Neutrophil (primary cell): ENCODE measurements around the gene ZBTB32.

Experiments used
- H3K27ac ChIP-seq: fragments of 200-600 bp; sonication (generic); 2 replicates; pipeline ENCODE4 v1.5.1; 2016; ENCODE audit warnings: mild to moderate bottlenecking, moderate library complexity
- H3K27me3 ChIP-seq: fragments of 200-600 bp; sonication (generic); 2 replicates; pipeline ENCODE4 v1.6.0; 2016; ENCODE audit warnings: mild to moderate bottlenecking
- H3K36me3 ChIP-seq: fragments of 200-600 bp; sonication (generic); 2 replicates; pipeline ENCODE4 v1.5.1; 2017
- H3K4me1 ChIP-seq, 2 experiments: fragments of 200-600 bp in 1 of 2; sonication (generic) in 1 of 2; 1 replicate in 1 of 2; 2 replicates in 1 of 2; pipeline versions ENCODE4 v1.5.1 to v1.6.1; 2013 to 2016; ENCODE audit warnings: low read depth in 1 of 2, low read length in 1 of 2, mild to moderate bottlenecking in 1 of 2, moderate library complexity in 1 of 2; ENCODE audit not compliant: control insufficient read depth in 1 of 2, insufficient read depth in 1 of 2
- H3K4me3 ChIP-seq, 2 experiments: fragments of 200-600 bp in 1 of 2; sonication (generic) in 1 of 2; 1 replicate in 1 of 2; 2 replicates in 1 of 2; pipeline ENCODE4 v1.5.1; 2013 to 2016; ENCODE audit warnings: low read depth in 1 of 2, low read length in 1 of 2, mild to moderate bottlenecking in 1 of 2, moderate library complexity in 1 of 2
- H3K9me3 ChIP-seq: fragments of 200-600 bp; sonication (generic); 2 replicates; pipeline ENCODE4 v1.5.1; 2016
- TF ChIP-seq, protein P1 (sequence below): fragments of 200-600 bp; sonication (generic); IDR thresholded peaks from 2 replicates; pipeline ENCODE4 v1.5.1; 2016; ENCODE audit warnings: antibody characterized with exemption

Gene ZBTB32

GRCh38 chr19:35748106-35749020 lies 44.0 kb downstream of the ZBTB32 start, which contains the start of gene LIN37:
TSS of gene LIN37 (plus strand) at chr19:35748576. CDS start at chr19:35748725, 149 bp downstream.
- Histone ChIP-seq H3K36me3 (peaks cover 16% of the 10 kb centered on the region), H3K4me1 (peaks cover 40 to 47% of the 10 kb centered on the region in 2 experiments), H3K4me3 (peak within 1 kb of the TSS; percentile 80 to 89), H3K9me3 (no peaks in the 10 kb centered on the region), H3K27ac (peak within 1 kb of the TSS; percentile 75), H3K27me3 (no peaks in the 10 kb centered on the region)
- TF ChIP-seq, protein P1, sequence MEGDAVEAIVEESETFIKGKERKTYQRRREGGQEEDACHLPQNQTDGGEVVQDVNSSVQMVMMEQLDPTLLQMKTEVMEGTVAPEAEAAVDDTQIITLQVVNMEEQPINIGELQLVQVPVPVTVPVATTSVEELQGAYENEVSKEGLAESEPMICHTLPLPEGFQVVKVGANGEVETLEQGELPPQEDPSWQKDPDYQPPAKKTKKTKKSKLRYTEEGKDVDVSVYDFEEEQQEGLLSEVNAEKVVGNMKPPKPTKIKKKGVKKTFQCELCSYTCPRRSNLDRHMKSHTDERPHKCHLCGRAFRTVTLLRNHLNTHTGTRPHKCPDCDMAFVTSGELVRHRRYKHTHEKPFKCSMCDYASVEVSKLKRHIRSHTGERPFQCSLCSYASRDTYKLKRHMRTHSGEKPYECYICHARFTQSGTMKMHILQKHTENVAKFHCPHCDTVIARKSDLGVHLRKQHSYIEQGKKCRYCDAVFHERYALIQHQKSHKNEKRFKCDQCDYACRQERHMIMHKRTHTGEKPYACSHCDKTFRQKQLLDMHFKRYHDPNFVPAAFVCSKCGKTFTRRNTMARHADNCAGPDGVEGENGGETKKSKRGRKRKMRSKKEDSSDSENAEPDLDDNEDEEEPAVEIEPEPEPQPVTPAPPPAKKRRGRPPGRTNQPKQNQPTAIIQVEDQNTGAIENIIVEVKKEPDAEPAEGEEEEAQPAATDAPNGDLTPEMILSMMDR = peak; percentile 59

GRCh38 chr19:35750167-35750566 lies 45.8 kb downstream of the ZBTB32 start:
- H3K9me3 ChIP-seq = no peaks in the 10 kb centered on the region
- peaks cover 34% of the 10 kb centered on the region for H3K36me3 ChIP-seq
- peaks cover 34 to 37% of the 10 kb centered on the region in 2 experiments for H3K4me1 ChIP-seq
- TF ChIP-seq, protein P1 = no peak
- H3K4me3 ChIP-seq = no peak overlapping the region
- peaks cover 9% of the 10 kb centered on the region for H3K27me3 ChIP-seq
- no peak overlapping the region for H3K27ac ChIP-seq

DNA sequence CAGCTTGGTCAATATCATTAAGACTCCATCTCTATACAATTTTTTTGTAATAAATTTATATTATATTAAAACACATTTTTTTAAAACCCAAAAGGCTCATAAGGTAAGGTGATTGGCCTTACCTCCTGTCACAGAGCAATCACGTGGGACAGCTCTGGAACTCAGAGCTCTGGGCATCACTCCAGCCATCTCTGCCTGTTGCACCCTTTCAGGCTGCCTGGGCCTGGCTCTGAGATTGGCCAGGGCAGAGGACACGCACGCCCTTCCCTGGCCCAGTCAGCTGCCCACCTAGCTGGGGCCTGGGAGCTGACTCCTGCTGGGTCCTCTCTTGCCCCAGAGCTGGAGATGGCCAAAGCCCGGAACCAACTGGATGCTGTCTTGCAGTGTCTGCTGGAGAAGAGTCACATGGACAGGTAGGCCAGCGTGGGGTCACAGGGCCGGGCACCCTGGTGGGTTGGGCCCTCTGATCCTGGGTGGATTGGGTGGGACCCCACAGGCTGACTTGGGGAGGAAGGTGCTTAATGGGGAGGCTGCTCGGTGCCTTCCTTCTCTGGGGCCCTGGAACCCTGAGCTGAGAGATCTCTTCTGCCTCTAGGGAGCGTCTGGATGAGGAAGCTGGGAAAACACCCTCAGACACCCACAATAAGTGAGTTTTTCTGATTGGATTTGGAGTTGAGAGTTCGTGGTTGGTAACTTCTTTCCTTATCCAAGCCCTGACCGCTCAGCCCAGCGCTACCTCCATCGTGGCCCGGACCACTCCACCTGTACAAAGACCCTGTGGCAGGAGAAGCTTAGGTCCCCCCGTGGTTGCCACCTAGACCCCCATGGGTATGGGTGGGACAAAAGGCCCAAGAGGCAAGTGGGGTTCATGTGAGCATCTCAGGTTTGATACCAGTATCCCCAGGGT lies 47.7 kb downstream of the ZBTB32 start:
- H3K4me1 ChIP-seq = peaks cover 39 to 42% of the 10 kb centered on the region in 2 experiments
- H3K27me3 ChIP-seq = peaks cover 29% of the 10 kb centered on the region
- H3K4me3 ChIP-seq = no peak overlapping the region
- H3K9me3 ChIP-seq = no peaks in the 10 kb centered on the region
- H3K36me3 ChIP-seq = peaks cover 41% of the 10 kb centered on the region
- H3K27ac ChIP-seq = no peak overlapping the region
- TF ChIP-seq, protein P1 = no peak

DNA sequence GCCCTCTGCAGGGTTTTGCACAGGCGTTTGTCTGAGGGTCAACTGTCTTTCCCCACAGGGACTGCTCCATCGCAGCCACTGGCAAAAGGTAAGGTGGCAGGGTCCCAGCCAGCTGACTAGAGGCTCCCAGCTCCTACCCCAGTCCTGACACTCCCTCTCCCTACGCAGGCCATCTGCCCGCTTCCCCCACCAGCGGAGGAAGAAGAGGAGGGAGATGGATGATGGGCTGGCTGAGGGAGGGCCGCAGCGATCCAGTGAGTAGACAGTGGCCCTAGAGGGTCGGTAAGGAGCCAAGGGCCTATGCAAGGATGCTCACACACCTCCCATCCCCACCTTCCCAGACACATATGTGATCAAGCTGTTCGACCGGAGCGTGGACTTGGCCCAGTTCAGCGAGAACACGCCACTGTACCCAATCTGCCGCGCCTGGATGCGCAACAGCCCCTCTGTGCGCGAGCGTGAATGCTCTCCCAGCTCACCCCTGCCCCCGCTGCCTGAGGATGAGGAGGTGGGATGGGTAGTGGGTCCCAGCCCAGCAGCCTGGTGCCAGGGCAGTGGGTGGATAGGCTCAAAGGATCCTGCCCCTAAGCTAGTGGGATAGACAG lies 48.5 kb downstream of the ZBTB32 start:
- Histone ChIP-seq H3K27me3 (peaks cover 33% of the 10 kb centered on the region), H3K9me3 (no peaks in the 10 kb centered on the region), H3K4me1 (peaks cover 38 to 43% of the 10 kb centered on the region in 2 experiments), H3K4me3 (no peak overlapping the region), H3K36me3 (peaks cover 41% of the 10 kb centered on the region), H3K27ac (no peak overlapping the region)
- TF ChIP-seq, protein P1 = no peak
